Vagina (tissue), 2 donors: ENCODE results near the gene PCED1A. TPM values are rescaled to one million over a fixed set of nuclear protein-coding genes. Genes with fewer than 3 reads are reported as not detected.

ENCODE experiments used
- DNase-seq, 2 donors: peaks; one replicate each; pipeline ENCODE4 v3.0.0-alpha.2; 2017; ENCODE audit errors: extremely low spot score in 2 of 2
- H3K27ac ChIP-seq: fragments of 200-600 bp; sonication (generic); one replicate; pipeline ENCODE4 v1.5.1; 2019
- H3K27me3 ChIP-seq: fragments of 200-600 bp; sonication (generic); one replicate; pipeline ENCODE4 v1.5.1; 2019
- H3K36me3 ChIP-seq, 2 donors: fragments of 200-600 bp; sonication (generic); one replicate each; pipeline ENCODE4 v1.5.1; 2017 to 2019
- H3K4me1 ChIP-seq: fragments of 200-600 bp; sonication (generic); one replicate; pipeline ENCODE4 v1.5.1; 2019
- H3K4me3 ChIP-seq, 2 donors: fragments of 200-600 bp; sonication (generic); 1 replicate in 1 of 2; 2 replicates in 1 of 2; pipeline ENCODE4 v1.5.1; 2016 to 2019
- H3K9me3 ChIP-seq: fragments of 200-600 bp; sonication (generic); one replicate; pipeline ENCODE4 v1.5.1; 2019
- CTCF ChIP-seq, 3 experiments: fragments of 450-650 bp in 2 of 3; fragments of 200-600 bp in 1 of 3; sonication (generic) in 1 of 3; IDR thresholded peaks; one replicate each; pipeline ENCODE4 v1.5.1; 2017 to 2019; ENCODE audit warnings: antibody characterized with exemption in 3 of 3, mild to moderate bottlenecking in 2 of 3, moderate library complexity in 2 of 3
- POLR2A ChIP-seq, 2 donors: fragments of 450-650 bp; IDR thresholded peaks; one replicate each; pipeline ENCODE4 v1.6.1; 2017; ENCODE audit warnings: antibody characterized with exemption in 2 of 2, mild to moderate bottlenecking in 2 of 2, moderate library complexity in 2 of 2
- POLR2AphosphoS5 ChIP-seq, 2 donors: sonication (generic); formaldehyde crosslinking; IDR thresholded peaks; one replicate each; pipeline ENCODE4 v1.9.0; 2017; ENCODE audit warnings: antibody characterized with exemption in 2 of 2, mild to moderate bottlenecking in 2 of 2, low read depth in 1 of 2; ENCODE audit not compliant: insufficient read depth in 1 of 2
- intact Hi-C: fragments of 100-400 bp; cut with DNase I; formaldehyde crosslinking; loops from one replicate; pipeline ENCODE4 v1.15.1; 2023
- total RNA-seq: library from RNA; depleted of rRNA; stranded (reverse); fragments of >200 nt; gene quantifications from one replicate; pipeline ENCODE4 v1.2.3, GENCODE V29; 2016

PCED1A gene
- total RNA-seq, 1 donor from 2014 or later: 22.1 TPM

- H3K27me3 ChIP-seq: no peaks in the 10 kb centered on the region
- H3K9me3 ChIP-seq: no peaks in the 10 kb centered on the region
- peaks cover 27% of the 10 kb centered on the region for H3K4me1 ChIP-seq
- intact Hi-C loops: no loop called here
- H3K4me3 ChIP-seq: no peak overlapping the region
- no peak for DNase-seq
- no peak overlapping the region for H3K27ac ChIP-seq
- H3K36me3 ChIP-seq: no peaks in the 10 kb centered on the region
- TF ChIP-seq POLR2AphosphoS5 (IDR thresholded peaks at IDR 0.05; ENCODE audit: insufficient read depth in 1 of 2, low read depth in 1 of 2): no peak
- no peak for TF ChIP-seq CTCF (IDR thresholded peaks at IDR 0.05)
- TF ChIP-seq POLR2A (IDR thresholded peaks at IDR 0.05): no peak
Observed at GRCh38 chr20:2796011-2796660, 44.3 kb downstream of the PCED1A start.

- H3K4me3 ChIP-seq: no peak overlapping the region
- H3K9me3 ChIP-seq: no peaks in the 10 kb centered on the region
- H3K4me1 ChIP-seq: peaks cover 20% of the 10 kb centered on the region
- no peaks in the 10 kb centered on the region for H3K36me3 ChIP-seq
- no peak for DNase-seq
- H3K27me3 ChIP-seq: no peaks in the 10 kb centered on the region
- intact Hi-C loops: no loop called here
- H3K27ac ChIP-seq: no peak overlapping the region
- no peak for TF ChIP-seq POLR2A (IDR thresholded peaks at IDR 0.05)
- no peak for TF ChIP-seq CTCF (IDR thresholded peaks at IDR 0.05)
- no peak for TF ChIP-seq POLR2AphosphoS5 (IDR thresholded peaks at IDR 0.05; ENCODE audit: insufficient read depth in 1 of 2, low read depth in 1 of 2)
Observed at GRCh38 chr20:2795451-2795850, 45.0 kb downstream of the PCED1A start.

- Histone ChIP-seq H3K36me3 (no peaks in the 10 kb centered on the region), H3K27ac (no peak overlapping the region), H3K9me3 (no peaks in the 10 kb centered on the region), H3K4me3 (no peak overlapping the region), H3K27me3 (no peaks in the 10 kb centered on the region), H3K4me1 (peaks cover 16% of the 10 kb centered on the region)
- intact Hi-C loops: no loop called here
- DNase-seq: no peak
- TF ChIP-seq POLR2AphosphoS5 (IDR thresholded peaks at IDR 0.05; ENCODE audit: insufficient read depth in 1 of 2, low read depth in 1 of 2) (no peak), CTCF (IDR thresholded peaks at IDR 0.05) (no peak), POLR2A (IDR thresholded peaks at IDR 0.05) (no peak)
Observed at GRCh38 chr20:2794866-2795447, 45.5 kb downstream of the PCED1A start.

GRCh38 chr20:2794202-2794748 is 46.2 kb downstream of the PCED1A start:
- Histone ChIP-seq H3K4me1 (peaks cover 10% of the 10 kb centered on the region), H3K9me3 (no peaks in the 10 kb centered on the region), H3K27ac (no peak overlapping the region), H3K36me3 (no peaks in the 10 kb centered on the region), H3K4me3 (no peak overlapping the region), H3K27me3 (no peaks in the 10 kb centered on the region)
- intact Hi-C loops: no loop called here
- no peak for DNase-seq
- no peak for TF ChIP-seq POLR2AphosphoS5 (IDR thresholded peaks at IDR 0.05; ENCODE audit: insufficient read depth in 1 of 2, low read depth in 1 of 2)
- no peak for TF ChIP-seq POLR2A (IDR thresholded peaks at IDR 0.05)

GRCh38 chr20:2793471-2793870 is 47.0 kb downstream of the PCED1A start:
- intact Hi-C loops: no loop called here
- no peaks in the 10 kb centered on the region for H3K27me3 ChIP-seq
- H3K4me1 ChIP-seq: peaks cover 2% of the 10 kb centered on the region
- no peak for DNase-seq
- H3K4me3 ChIP-seq: no peak overlapping the region
- H3K9me3 ChIP-seq: no peaks in the 10 kb centered on the region
- no peak overlapping the region for H3K27ac ChIP-seq
- no peak for TF ChIP-seq POLR2AphosphoS5 (IDR thresholded peaks at IDR 0.05; ENCODE audit: insufficient read depth in 1 of 2, low read depth in 1 of 2)
- no peak for TF ChIP-seq CTCF (IDR thresholded peaks at IDR 0.05)
- no peak for TF ChIP-seq POLR2A (IDR thresholded peaks at IDR 0.05)
- H3K36me3 ChIP-seq: no peaks in the 10 kb centered on the region

Other genes with a start within 250 kb of the PCED1A start
- gene NOP56, start 188.0 kb downstream of the PCED1A start, total RNA-seq: 87.7 TPM
- 71.0 TPM for gene IDH3B, start 176.4 kb downstream of the PCED1A start, total RNA-seq
- 23.1 TPM for gene EBF4, start 147.9 kb downstream of the PCED1A start, total RNA-seq
- gene CPXM1, start 40.0 kb downstream of the PCED1A start, total RNA-seq: 19.4 TPM
- not detected for gene C20orf141, start 25.7 kb downstream of the PCED1A start, total RNA-seq
- not detected for gene TMEM239, start 24.3 kb downstream of the PCED1A start, total RNA-seq
- gene VPS16, start 90 bp upstream of the PCED1A start, total RNA-seq: 30.0 TPM
- 45.7 TPM for gene PTPRA, start 32.8 kb upstream of the PCED1A start, total RNA-seq
- gene GNRH2, start 203.0 kb upstream of the PCED1A start, total RNA-seq: not detected
- gene MRPS26, start 205.4 kb upstream of the PCED1A start, total RNA-seq: 52.3 TPM
- gene OXT, start 231.0 kb upstream of the PCED1A start, total RNA-seq: not detected
- gene AVP, start 244.1 kb upstream of the PCED1A start, total RNA-seq: not detected